Glomerular endothelial cell (primary cell): ENCODE results near the gene TSC22D2. TPM values are rescaled to one million over a fixed set of nuclear protein-coding genes. Genes with fewer than 3 reads are reported as not detected.
"Not testable (repeated sequence)": the region's sequence is repeated elsewhere in the genome, so short reads cannot be mapped to it uniquely, and the experiment has no call there.

Experiments used
- DNase-seq: peaks from one replicate; pipeline ENCODE4 v3.0.0-alpha.2; 2011; ENCODE audit warnings: low read depth, low spot score; ENCODE audit errors: extremely low read depth
- total RNA-seq: library from RNA; depleted of rRNA; stranded (reverse); fragments of >200 nt; gene quantifications from 2 replicates; pipeline ENCODE4 v1.2.3, GENCODE V29; 2015

Gene TSC22D2
- total RNA-seq, 1 donor from 2014 or later, result 25.9 TPM

DNA sequence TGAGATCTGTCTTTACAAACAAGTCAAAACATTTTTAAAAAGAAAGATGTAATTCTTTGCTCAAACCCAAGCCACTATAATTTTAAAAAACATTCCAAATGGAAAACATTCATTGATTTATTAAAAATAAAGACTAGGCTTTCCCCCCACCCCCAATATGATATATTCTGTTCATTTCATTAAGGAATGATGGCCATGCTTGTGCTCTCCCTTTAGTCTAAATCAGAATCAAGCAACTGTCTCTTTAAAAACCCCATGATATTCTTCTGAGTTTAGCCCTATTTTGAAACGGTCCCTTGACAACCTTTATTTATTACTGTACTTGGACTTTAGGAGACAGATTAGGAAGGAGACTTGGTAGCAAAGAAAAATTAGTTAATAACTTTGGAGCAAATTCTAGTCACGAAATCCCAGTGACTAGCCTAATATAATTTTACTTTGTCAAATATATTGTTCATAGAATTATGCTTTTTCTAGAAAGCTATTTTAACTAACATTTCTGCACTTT lies 38.4 kb downstream of the TSC22D2 start:
- DNase-seq, result no peak

DNA sequence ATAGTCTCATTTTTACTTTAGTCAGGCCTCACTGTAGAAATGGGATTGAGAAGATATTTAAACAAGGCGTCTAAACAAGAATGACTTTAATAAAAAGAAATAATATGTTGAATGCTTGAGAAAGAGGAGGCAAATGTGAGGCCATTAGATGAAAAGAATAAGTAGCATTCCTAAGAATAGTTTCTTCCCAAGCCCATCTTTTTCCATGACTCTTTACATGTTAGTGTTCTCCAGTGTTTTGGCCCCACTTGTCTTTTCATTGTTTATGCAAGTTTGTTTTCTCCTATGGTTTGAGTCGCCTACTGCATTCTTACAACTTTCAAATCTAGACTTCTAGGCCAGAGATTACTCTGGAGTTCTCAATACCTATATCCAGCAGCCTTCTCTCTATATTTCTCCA lies 39.0 kb downstream of the TSC22D2 start:
- no peak for DNase-seq

GRCh38 chr3:150447631-150448465 lies 39.8 kb downstream of the TSC22D2 start:
- no peak for DNase-seq

DNA sequence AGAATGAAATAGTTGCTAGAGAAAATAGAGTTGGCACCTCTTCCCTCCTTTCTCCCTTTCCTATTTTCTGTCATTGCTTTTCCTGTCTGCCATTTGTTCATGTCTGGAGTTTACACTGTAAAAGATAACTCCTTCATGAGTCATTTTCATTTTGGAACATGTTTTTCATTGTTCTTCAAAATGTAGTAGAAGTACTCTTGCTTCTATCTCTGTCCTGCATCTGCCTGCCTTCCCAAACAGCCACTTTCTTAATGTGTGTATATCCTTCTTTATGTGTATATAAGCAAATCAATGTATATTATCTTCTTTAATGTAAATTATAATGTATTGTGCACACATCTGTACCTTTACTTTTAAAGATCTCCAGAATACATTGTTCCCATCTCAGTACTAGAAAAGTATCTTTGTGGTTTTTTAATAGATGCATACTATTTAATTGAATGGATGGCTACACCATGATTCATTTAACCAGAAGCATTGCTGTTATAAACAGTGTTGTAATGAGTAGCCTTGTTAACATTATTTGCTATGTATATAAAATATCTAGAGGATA lies 41.1 kb downstream of the TSC22D2 start:
- DNase-seq, result peak; percentile 27

GRCh38 chr3:150450916-150451315 lies 42.8 kb downstream of the TSC22D2 start:
- DNase-seq, result no peak

- DNase-seq, result no peak
These were observed 43.4 kb downstream of the TSC22D2 start for GRCh38 chr3:150451329-150452048.

GRCh38 chr3:150453353-150453752 lies 45.3 kb downstream of the TSC22D2 start:
- DNase-seq, result no peak

DNA sequence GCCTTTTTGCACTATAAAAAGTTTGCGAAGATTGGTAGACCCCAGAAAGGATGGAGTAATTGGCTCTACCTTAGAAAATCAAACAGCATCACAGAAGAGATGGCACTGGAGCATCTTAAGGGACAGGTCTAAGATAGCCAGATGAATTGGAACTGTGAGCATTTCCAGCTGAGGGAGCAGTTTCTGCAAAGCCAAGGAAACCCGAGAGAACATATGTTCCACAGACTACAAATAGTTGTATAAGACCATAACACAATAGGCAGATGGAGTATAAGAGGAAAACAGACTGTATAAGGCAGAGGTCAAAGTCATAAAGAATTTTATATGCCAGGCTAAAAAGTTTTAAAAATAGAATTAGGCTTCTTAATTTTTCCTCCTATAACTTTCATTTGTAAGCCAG lies 46.0 kb downstream of the TSC22D2 start:
- no peak for DNase-seq

GRCh38 chr3:150454622-150455021 lies 46.5 kb downstream of the TSC22D2 start:
- DNase-seq, result no peak

DNA sequence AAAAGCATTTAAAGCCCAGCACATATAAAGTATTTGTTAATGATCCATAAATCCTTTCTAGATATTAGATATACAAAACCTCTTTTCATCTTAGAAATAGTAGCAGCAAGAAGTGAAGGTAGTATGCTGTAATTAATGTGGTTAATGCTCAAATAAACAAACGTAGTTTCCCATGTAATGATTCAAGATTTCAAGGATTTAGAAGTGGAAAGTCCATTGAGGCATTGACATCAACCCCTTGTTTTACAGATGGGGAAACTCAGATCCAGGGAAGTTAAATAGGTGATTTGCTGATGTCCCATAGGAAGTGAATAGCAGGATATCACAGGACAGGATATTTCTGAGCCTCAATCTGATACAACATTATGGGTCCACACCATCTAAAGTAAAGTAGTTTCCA lies 47.2 kb downstream of the TSC22D2 start:
- no peak for DNase-seq

DNA sequence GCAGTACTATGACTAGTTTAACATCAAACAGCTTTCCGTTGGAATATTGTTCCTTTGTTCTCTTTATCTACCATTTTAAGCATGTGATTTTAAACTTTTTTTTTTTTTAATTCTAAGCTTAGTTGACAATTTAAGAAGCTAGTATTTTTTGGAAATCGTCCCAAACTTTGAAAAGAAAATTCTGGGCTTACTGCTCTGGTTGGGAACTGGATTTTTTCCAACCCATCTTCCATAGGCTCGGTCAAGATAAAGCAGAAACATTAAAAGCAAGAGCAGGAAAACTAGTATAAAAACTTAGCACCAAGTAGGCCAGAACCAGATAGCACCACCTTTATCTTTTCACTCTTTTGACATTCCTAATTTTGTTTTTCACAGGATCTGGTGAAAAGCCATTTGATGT lies 49.9 kb downstream of the TSC22D2 start:
- no peak for DNase-seq

DNA sequence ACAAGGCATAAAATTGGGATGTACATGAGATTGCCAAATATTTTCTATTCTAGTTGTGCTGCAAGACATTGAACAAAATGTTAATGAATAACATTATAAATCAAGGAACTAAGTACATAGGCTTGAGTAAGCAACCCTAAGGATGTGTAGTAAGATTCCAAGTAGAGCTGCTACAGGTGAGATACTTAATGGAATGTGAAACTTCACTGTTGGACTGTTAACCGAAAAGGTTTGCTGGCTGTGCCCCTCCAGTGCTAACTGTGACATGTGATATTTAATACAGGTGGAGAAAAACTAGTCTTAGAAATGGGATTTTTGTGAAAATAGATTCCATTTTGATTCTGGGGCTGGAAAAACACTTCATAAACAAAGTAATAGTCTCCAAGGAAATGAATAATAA lies 52.4 kb downstream of the TSC22D2 start:
- no peak for DNase-seq

- DNase-seq, result no peak
These were observed 53.3 kb downstream of the TSC22D2 start for GRCh38 chr3:150461399-150461798.

GRCh38 chr3:150462108-150462507 lies 54.0 kb downstream of the TSC22D2 start:
- DNase-seq, result no peak

- no peak for DNase-seq
These were observed 56.6 kb downstream of the TSC22D2 start for GRCh38 chr3:150464684-150465083.

DNA sequence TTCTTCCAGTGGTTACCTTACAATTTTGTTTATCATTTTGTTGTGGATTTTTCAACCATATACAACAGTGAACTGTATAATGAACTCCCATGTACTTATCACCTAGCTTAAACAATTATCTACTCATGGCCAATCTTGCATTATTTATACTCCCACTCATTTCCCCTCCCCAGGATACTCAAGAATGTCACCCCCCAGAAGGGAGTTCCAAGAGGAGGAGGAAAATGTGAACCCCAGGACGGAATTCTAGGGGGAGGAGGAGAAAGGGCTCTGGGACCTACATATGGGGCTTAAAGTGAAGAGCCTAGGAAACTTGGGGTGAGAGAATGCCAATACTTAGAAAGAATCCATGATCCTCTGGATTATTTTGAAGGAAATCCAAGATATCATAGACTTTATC lies 59.3 kb downstream of the TSC22D2 start:
- DNase-seq, result no peak

DNA sequence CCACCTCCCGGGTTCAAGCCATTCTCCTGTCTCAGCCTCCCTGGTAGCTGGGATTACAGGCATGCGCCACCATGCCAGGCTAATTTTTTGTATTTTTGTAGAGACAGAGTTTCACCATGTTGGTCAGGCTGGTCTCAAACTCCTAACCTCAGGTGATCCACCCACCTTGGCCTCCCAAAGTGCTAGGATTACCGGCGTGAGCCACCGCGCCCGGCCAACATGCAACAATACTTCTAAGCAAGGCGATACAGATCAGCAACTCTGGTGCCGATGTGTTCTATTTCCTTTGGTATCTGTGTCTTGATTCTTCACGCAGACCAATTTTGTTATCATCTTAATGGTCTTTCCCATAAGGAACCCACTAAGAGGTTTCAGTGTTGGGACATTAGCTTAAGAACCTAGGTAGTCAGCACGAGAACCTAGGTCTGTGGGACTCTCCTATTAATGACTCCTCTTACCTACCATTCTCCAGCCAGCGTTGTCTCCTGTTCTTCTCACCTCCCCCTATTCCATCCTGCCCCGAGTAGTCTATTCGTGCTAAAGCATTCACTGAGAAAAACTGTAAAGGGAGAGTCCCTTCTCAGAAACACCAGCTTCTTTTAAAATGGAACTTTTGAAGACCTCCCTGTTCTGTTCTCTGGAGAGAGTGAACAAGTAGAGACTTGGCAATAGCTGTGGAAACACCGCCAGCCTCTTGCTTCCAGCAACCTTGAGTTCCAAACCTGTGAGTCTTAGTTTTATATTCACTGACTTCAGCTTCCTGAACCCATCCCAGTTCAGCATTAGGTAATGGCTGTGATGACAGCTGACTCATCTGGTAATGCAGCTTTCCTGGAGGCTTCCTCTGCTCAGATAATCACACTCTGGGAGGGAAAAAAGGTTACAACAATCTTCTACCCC lies 61.2 kb downstream of the TSC22D2 start:
- DNase-seq, result peak; percentile 72

DNA sequence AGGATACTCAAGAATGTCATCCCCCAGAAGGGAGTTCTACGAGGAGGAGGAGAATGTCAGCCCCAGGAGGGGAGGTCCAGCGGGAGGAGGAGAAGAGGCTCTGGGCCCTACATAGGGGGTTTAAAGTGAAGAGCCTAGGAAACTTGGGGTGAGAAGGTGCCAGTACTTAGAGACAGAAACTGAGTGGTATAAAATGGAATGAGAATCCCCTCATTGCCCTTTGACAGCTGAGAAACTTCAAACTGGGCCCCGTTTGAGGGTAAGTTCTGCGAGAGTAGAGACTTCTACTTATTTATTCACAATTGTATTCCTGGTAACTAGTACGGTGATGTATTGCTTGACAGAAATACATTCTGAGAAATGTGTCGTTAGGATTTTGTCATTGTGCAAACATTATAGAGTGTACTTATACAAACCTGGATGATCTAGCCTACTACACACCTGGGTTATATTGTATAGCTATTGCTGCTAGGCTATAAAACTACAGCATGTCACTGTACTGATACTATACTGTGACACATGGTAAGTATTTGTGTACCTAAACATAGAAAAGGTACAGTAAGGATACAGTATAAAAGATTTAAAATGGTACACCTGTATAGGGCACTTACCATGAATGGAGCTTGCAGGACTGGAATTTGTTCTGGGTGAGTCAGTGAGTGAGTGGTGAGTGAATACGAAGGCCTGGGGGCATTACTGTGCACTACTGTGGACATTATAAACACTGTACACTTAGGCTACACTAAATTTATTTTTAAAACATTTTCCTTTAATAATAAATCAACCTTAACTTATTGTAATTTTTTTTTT lies 62.0 kb downstream of the TSC22D2 start:
- no peak for DNase-seq

DNA sequence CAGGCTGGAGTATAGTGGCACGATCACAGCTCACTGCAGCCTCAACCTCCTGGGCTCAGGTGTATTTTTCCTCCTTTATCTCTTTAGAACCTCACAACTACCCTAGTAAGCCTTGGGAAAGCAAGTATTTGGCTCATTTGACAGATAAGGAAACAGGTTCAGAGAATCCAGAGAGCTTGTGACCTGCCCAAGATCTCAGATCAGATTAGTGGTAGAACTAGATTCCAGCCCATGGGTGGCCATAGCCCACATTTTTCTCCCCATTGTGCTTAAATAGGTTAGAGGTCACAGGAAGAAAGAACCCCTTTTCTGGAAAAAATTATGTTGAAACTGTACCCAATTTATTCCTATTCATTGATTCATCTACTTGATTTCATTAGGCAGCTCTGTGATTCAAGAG lies 64.3 kb downstream of the TSC22D2 start:
- no peak for DNase-seq

DNA sequence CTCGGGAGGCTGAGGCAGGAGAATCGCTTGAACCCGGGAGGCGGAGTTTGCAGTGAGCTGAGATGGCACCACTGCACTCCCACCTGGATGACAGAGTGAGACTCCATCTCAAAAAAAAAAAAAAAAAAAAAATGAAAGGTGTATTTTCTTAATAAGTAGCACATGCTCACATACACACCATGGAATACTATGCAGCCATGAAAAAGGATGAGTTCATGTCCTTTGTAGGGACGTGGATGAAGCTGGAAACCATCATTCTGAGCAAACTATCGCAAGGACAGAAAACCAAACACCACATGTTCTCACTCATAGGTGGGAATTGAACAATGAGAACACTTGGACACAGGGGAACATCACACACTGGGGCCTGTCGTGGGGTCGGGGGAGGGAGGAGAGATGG lies 65.1 kb downstream of the TSC22D2 start:
- DNase-seq, result not testable (repeated sequence)
